Stimulated activated CD4-positive, alpha-beta T cell treated with anti-CD3 and anti-CD28 coated beads, Interleukin-2, amount 100 ng/mL, for 4 hours (primary cell): Measurements from ENCODE around the gene WNT6.
A peak's percentile ranks its signal among the peaks of the same experiment; 100 is the strongest.
"Not testable (repeated sequence)": the region's sequence is repeated elsewhere in the genome, so short reads cannot be mapped to it uniquely, and the experiment has no call there.

Experiments
- DNase-seq: peaks from one replicate; pipeline ENCODE4 v3.0.0-alpha.2; 2020; ENCODE audit warnings: low read depth

Gene WNT6

DNA sequence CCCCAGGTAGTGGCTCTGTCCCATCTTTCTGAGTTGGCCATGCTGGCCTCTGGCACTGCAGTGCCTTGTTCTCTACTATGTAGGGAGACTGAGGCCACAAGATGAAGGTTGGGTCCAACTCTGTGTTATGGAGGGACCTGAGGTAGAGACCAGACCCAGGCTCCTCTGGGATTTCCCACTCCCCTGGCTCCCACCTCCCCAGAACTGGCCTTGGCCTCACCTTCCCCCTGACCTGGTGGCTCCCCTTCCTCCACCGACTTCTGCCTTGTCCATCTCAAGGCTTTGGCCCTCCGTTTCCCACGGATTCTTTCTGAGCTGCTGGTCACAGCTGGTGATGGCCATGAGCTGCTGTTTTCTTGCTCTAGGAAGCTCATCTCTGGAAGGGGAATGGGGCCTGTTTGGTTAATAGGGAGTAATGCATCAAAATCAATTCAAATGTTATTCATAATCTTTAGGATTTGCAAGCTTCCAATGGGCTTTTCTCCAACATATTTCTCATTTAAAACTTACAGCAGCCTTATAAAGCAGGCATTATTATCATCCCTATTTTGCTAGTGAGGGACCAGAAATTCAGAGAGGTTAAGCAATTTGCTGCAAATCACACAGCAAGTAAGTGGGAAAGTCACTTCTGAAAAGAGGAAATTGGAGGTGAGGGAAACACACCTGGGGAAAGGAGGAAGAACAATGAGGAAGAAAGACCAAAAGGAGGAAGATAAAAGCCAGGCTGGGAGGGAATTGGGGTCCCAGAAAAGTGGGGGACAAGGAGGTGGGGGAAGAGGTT, 28.9 kb upstream of the WNT6 start:
- DNase-seq, result no peak

DNA sequence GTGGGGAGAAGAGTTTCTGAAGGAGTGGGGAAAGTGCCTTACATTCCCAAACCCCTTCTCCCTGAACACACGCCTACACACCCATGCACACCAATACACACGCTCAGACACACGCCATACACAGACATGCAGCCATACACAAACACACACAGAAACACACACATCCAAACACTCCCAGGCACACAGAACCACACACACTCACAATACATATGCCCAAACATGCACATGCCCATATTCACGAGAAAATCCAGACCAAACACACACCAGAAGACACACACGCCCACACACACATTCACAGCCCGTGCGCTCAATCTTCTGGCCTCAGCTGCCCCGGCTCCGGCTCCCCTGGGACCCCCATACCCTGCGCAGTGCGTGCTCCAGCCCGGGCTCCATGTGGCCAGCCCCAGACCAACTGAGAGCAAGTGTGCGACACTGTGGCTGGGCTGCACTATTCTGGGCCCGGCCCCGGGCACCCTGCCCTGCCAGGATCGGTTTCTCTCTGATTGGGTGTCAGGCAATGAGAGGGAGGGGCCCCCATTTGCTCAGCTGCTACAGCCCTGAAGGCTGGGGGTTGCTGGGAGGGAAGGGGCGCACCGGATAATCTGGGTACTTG, 28.1 kb upstream of the WNT6 start, which contains the start of gene PRKAG3:
PRKAG3 (minus strand) TSS at position 426 of the 613 bp plus-strand sequence.
- no peak for DNase-seq

DNA sequence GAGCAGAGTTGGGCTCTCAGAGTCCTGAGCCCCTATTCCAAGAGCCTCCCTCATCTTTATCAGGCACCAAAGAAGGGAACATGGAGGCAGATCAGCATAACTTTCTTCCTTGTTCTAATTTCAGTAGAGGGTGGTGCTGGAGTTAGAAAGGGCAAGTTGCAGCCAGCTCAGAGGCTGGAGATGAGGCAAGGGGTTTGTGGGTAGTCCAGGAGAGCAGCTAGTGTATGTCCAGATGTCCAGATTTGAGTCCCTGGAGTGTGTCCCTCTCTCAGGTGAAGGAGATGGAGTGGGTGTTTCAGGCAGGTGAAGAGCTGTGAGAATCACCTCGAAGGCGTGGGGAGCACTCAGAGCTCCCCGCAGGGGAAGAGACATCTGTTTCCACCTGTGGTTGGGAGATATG, 27.5 kb upstream of the WNT6 start:
- DNase-seq, result no peak

DNA sequence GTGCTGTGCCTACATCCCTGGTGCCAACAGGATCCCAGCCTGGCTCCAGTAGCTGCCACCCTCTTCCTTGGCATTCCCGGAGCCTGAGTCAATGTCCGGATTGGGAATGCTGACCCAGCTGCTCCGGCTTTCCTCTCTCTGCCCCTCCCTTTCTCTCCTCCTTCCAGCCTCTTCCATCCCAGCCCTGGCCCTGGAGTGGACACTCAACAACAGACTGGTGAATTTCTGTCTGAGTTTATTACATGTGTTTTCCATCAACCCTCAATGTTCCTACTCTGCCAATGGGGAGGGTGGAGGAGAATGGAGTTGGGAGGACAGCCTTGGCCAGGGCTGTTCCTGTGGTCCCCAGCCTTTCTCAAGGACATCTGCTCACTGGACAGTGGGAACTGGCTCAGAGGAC, 27.1 kb upstream of the WNT6 start:
- DNase-seq, result no peak

DNA sequence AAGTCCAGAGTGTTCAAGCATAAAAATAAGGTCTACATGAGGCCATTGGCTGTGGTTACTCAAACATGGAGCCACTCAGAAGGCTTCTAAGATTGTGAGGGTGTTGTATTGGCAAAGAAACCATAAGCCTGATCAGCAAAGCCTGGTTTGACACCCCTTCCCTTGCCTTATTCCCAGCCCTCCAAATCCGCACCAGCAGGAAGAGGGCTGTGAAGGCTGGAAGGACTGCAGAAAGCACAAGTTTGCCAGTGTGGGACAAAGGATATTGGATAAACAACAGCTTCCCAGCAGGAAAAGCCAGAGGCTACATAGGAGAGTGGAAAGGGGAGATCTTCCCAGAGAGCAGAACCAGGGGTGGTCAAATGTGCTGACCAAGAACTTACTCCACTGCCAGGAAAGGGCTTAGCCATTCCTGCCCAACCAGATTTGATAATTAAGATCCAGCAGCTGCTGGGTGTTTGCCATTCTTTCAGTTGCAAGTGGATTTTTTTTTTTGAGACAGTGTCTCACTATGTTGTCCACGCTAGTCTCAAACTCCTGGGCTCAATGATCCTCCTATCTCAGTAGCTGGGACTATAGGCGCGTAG, 26.5 kb upstream of the WNT6 start:
- no peak for DNase-seq

DNA sequence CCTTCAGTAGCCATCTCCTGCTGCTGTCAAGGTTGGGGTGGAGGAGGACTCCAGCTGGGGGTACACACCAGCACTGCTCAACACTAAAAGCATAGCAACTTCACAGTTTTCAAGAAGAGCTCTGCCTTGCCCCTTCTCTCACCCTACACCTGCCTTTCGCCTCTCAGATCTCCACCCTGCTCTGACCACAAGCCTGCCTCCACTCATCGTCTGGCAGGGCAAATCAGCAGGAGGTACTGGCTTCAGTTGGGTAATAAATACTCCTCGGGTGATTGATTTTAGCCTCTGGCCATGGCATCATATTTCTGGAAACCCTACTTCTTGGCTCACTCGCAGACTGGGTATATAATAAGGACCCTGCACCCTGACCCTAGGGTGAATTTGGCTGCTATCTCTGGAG, 24.9 kb upstream of the WNT6 start:
- no peak for DNase-seq

DNA sequence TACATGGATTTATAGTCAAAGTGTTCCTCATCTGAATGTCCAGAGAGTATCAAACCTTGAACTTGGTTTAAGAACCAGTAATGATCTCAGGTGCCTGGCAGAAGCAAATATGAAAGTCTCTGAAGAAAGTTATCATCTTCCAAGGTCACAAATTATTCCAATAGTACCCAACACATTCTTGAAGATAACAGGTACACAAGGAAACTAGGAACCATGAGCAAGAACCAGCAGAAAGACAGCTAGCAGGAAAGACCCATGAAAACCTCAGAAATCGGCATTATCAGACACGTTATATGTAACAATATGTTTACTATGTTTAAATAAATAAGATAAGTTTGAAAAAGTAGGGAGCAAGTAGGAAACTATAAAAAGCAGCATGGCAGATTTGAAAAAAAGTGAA, 22.1 kb upstream of the WNT6 start:
- DNase-seq, result no peak

DNA sequence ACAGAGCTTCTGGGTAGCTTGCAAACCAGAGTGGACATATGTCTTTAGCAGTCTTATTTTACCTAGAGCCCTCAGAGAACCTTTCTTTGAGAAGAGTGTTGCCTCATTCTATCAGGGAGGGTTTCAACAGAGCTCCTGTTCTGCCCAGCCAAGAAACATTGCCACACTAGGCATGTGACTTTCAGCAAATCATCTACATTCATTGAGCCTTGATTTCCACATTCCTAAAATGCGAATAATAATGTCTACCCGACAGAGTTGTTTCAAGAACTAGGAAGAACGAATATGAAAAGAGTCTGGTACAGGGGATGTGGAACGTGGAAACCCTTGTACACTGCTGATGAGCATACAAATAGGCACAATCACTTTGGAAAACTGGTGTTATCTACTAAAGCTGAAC, 20.2 kb upstream of the WNT6 start:
- no peak for DNase-seq

DNA sequence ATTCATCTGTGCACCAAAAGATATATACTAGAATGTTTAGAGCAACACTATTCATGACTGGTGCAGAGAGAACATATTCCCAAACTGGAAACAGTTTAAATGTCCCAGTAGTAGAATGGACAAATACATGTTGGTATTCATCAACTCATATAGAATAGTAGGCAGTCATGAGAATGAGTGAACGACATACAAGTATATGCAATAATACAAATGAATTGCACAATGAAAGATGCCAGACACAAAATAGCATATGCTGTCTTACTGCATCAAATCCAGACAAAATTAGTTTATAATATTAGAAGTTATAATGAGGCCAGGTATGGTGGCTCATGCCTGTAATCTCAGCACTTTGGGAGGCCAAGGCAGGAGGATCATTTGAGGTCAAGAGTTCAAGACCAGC, 19.7 kb upstream of the WNT6 start:
- no peak for DNase-seq

DNA sequence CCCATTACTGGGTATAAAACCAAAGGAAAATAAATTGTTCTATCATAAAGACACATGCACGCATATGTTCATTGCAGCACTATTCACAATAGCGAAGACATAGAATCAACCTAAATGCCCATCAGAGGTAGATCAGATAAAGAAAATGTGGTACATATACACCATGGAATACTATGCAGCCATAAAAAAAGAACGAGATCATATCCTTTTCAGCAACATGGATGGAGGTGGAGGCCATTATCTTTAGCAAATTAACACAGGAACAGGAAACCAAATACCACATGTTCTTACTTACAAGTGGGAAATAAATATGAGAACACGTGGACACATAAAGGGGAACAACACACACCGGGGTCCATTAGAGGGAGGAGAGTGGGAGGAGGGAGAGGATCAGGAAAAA, 15.3 kb upstream of the WNT6 start:
- not testable (repeated sequence) for DNase-seq

DNA sequence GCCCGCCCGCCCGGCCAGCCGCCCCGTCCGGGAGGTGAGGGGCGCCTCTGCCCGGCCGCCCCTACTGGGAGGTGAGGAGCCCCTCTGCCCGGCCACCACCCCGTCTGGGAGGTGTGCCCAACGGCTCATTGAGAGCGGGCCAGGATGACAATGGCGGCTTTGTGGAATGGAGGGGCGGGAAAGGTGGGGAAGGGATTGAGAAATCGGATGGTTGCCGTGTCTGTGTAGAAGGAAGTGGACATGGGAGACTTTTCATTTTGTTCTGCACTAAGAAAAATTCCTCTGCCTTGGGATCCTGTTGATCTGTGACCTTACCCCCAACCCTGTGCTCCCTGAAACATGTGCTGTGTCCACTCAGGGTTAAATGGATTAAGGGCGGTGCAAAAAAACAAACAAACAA, 12.6 kb upstream of the WNT6 start:
- DNase-seq, result not testable (repeated sequence)

DNA sequence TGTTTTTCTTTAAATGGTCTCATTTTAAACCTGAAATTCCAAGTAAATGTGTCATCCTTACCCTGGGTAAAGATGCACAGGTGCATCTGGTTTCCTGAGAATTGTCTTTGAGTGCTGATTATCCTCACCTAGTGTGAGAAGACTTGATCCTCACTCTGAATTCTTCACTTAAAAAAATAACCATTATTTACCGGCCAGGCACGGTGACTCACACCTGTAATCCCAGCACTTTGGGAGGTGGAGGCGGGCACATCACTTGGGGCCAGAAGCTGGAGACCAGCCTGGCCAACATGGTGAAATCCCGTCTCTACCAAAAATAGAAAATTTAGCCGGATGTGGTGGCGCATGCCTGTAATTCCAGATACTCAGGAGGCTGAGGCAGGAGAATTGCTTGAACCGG, 9.9 kb upstream of the WNT6 start:
- DNase-seq, result no peak

DNA sequence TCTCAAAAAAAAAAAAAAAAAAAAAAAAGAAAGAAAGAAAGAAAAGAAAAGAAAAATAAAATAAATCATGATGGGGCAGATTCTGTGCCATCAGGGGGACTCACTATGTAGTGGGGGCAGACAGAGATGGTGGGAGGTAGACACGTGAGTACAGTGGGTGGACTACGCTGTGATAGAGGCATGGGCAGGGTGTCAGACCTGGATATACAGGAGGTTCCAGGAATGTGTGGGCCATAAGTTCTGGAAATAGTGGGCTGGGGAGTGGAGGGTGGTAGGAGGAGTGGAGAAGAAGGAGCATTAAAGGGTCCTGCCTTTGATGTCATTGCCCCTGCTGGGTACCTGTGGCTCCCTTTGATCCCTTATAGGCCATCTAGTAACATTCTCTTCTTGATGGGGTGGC, 8.8 kb upstream of the WNT6 start:
- DNase-seq, result no peak

DNA sequence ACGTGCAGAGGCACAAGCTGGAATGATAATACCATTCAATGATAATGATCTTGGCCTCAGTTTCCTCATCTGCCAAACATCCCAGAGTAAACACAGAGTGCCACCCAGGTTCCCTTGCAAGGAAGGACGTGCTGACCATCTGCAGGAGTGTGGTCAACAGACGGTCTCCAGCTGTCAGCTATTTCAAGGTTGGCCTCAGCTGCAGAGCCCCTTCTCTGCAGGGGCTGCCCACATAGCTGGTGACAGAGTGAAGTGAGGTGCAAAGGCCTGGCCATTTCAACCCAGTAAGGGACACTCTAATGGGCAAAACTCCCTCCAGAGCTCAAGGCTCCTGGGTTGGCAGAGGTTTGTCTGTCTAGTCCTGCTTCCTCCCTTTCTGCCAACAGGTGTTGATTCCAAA, 8.3 kb upstream of the WNT6 start:
- no peak for DNase-seq

DNA sequence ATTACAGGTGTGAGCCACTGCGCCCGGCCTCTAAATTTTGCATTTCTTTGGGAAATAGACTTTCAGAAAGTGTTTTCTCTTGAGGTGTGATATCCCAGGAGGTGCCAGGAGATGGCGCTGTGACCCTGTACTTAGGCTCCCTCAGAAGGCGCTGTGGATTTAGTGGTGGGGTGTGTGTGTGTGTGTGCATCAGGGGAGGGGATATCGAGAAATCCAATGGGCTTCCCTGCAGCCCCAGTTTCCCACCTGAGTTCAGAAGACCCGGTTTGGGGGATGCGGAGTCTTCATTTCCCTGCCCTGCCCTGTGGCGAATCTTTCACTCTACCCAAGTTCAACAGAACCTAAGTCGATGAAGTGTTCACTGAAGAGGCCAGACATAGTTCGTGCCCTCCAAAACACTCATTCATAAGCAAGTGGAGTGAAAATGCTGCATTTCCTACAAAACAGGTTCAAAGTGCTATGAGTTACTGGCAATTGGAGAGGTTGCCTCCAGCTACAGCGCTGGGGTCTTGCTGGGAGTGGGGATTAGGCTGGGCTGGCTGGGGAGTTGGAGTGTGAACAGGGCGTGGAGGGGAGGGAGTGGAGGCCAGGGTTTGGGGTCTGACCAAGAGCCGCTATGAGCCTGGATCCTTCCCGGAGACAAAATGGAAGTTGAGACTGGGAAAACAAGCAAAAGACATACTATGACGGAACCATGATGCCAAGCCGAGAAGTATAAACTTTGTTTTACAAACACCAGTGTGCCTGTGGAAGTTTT, 6.5 kb upstream of the WNT6 start:
- peak; percentile 50 for DNase-seq

DNA sequence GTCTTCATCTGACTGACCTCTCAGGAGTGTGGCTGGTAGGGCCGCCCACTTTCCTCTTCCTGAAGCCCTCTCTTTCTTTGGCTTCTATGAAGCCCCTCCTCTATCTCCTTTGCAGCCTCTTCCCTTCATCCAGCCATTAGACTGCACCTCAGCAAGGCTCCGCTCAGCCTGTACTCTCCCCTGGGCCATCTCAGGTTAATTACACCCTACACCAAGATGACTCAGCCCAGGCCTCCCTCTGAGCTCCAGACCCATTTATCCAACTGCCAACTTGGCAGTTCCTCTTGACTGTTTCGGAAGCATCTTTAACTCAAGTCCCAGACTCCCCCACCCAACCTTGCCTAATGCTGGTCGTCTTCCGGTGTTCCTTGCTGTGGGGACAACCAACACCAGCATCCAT, 5.8 kb upstream of the WNT6 start:
- DNase-seq, result no peak

DNA sequence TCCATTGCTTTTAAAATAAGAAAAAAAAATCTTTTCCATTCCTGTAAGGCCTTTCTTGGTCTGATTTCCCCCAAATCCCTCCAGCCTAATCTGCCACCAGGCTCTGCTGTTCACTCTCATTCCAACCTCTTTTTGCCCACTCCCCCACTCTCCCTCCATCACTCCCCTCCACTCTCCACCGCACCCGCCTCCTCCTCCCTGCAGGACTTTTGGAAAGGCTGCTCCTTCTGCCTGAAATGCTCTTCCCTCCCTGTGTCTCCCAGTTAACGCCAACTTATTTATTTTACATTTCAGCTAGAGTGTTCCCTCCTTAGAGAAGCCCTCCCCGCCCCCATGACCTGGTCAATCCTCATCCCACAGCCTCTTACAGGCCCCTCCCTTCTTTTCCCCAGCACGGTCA, 4.7 kb upstream of the WNT6 start:
- no peak for DNase-seq

DNA sequence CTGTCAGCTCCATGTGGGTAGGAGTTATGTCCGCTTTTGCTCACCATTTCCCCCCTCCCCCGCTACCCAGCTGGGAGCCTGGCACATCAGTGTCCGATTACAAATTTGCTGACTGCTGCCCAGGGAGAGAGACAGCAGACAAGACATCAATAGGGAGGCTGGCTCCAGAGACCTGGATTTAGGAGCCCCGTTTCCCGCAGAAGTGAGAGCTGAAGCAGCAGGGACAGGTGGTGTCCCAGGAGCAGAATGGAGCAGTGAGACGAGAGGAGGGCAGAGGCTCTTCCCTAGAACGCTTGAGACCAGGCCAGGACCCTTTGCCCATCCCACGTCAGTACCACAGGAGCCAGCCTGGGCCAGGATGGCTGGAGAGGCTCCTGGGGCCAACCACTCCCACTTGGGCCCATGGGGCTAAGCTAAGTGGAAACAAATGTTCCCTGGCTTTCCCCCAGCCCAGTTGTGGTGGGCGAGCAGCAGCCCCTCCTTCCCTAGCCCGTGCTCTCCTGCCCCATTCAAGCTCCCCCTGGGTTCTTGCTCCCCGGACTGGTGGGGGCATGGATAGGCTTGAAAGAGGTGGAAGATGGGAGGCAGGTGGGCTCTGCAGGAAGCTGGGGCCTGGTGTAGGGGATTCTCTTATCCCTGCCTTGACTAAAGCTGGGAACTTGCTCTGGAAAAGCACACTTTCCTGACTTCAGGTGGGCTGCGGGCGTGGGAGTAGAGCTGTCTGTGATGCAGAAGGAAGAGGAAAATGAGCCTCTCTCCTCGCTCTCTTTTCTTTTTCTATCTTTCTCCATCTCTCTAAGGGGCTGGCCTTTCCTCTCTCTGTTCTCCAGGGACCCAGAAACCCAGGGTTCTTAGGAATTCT, 4.1 kb upstream of the WNT6 start:
- DNase-seq, result no peak

DNA sequence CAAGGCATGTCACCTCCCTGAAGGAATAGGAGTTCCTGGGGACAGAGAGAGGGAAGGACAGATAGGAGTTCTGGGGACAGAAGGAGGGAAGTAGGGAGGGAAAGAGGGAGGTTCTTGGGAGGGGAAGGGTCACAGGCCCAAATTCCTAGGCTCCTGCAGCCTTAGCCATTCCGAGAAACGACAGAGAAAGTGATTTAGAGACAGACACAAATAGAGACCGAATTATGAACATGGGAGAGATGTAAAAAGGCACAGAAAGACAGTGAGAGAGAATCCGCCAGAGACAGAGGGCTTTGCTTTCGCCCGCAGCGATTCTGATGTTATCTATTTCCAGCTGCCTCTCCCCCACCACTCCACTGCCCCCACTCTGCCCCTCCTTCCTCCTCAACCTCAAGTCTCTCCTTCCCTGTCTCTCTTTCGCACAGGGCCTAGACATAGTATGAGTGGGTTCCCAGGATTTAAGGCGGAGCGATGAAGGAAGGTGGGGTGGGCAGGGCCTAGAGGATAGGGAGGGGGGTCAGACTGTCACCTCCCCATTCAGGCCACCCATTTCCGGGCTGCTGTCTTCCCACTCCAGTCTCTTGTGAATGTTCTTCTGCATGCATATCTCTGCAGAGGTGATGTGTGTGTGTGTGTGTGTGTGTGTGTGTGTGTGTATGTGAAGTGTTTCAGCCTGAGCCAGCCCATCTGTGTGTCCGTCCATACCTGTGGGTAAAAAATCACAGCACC, 3.3 kb upstream of the WNT6 start:
- DNase-seq, result no peak

DNA sequence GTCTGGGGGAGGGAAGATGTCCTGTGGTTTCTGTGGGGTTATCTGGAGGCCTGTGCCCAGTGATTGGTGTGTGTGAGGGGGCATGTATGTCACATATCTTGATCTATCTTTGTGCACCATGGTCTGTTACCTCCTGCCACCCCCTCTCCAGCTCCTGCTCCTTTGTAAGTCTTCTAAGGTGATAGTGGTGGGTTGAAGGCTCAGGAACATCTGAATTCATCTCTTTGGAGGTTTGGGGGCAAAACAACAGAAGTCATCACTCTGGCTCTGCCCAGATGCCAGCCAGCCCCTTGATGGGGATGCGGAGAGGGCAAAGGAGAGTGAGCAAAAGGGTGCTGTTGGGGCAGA, 2.7 kb upstream of the WNT6 start:
- no peak for DNase-seq

DNA sequence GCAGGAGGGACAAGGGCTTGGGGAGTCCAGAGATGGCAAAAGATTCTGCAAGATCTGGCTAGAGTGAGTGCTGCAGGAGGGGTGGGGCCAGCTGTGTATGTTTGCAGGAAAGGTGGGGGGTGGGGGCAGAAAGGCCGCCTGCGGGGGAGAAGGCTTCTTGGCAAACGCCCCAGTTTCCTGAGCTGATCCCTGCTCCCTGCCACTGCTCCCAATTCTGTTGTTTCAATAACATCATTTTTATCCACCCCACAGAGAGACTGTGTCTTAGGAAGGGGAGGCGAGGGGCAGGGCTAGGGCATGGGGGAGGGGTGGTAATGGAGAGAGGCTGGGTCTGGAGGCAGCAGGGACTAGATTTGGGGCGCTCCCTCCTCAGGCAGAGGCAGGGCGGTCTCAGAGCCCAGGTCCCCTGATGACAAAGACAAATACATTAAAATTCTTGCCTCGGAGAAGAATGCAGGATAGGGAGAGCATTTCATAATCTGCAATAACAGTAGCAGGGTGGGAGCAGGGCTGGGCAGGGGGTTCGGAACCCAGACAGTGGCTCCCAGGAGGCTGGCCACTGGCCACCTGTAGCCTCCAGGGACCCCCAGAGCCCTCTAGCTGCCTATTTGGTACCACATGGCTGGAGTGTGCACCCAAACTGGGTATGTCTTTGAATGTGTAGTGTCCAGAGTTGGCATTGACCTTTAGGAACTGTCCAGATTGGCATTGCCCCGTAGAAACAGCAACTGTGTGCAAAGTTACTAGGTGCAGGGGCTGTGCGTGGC, 2.1 kb upstream of the WNT6 start:
- no peak for DNase-seq
